C4-2B (cell line): ENCODE data around the gene LPP.

ENCODE experiments used
- H3K27ac ChIP-seq: fragments of 450-650 bp; 2 replicates; pipeline ENCODE4 v1.5.1; 2017
- CTCF ChIP-seq: fragments of 450-650 bp; conservative IDR thresholded peaks from 2 replicates; pipeline ENCODE4 v1.5.1; 2017; ENCODE audit warnings: mild to moderate bottlenecking
- ZFX ChIP-seq: fragments of 450-650 bp; IDR thresholded peaks from 2 replicates; pipeline ENCODE4 v1.6.1; 2017

Gene LPP

GRCh38 chr3:188253123-188253793, 99.3 kb downstream of the LPP start:
- H3K27ac ChIP-seq, result no peak overlapping the region
- TF ChIP-seq ZFX (no peak), CTCF (no peak)

GRCh38 chr3:188253800-188254452, 100.0 kb downstream of the LPP start:
- H3K27ac ChIP-seq, result no peak overlapping the region
- TF ChIP-seq CTCF (no peak), ZFX (no peak)

GRCh38 chr3:188254520-188255070, 100.6 kb downstream of the LPP start:
- TF ChIP-seq ZFX (no peak), CTCF (no peak)
- no peak overlapping the region for H3K27ac ChIP-seq

GRCh38 chr3:188255190-188255589, 101.2 kb downstream of the LPP start:
- no peak overlapping the region for H3K27ac ChIP-seq
- TF ChIP-seq CTCF (no peak), ZFX (no peak)

- no peak for TF ChIP-seq CTCF
- no peak for TF ChIP-seq ZFX
- H3K27ac ChIP-seq, result peak overlapping the region; percentile 52; the same call in 1 of the 2 replicates
Measured at GRCh38 chr3:188256758-188257157, 102.8 kb downstream of the LPP start.

- peak overlapping the region; percentile 52; the same call in 1 of the 2 replicates for H3K27ac ChIP-seq
- no peak for TF ChIP-seq CTCF
- TF ChIP-seq ZFX, result no peak
Measured at GRCh38 chr3:188257384-188258026, 103.5 kb downstream of the LPP start.

- H3K27ac ChIP-seq, result no peak overlapping the region
- TF ChIP-seq ZFX (no peak), CTCF (no peak)
Measured at GRCh38 chr3:188259191-188259590, 105.2 kb downstream of the LPP start.
